Mesothelial cell of epicardium (in vitro differentiated cells): ENCODE results near the gene CHI3L1. TPM values are rescaled to one million over a fixed set of nuclear protein-coding genes. Genes with fewer than 3 reads are reported as not detected.

Source experiments
- DNase-seq, 2 experiments: peaks; one replicate each; pipeline ENCODE4 v3.0.0; 2021; ENCODE audit warnings: low spot score in 2 of 2; ENCODE audit not compliant: unreplicated experiment in 2 of 2
- H3K27ac Mint-ChIP-seq: 2 replicates; pipeline ENCODE4 v1.8.0; 2021; ENCODE audit warnings: mixed read lengths
- H3K27me3 Mint-ChIP-seq: 2 replicates; pipeline ENCODE4 v1.8.0; 2021; ENCODE audit warnings: low read depth, mixed read lengths
- H3K36me3 Mint-ChIP-seq: 2 replicates; pipeline ENCODE4 v1.8.0; 2021; ENCODE audit warnings: mixed read lengths
- H3K4me1 Mint-ChIP-seq: 2 replicates; pipeline ENCODE4 v1.8.0; 2021; ENCODE audit warnings: mixed read lengths
- H3K4me3 Mint-ChIP-seq: 2 replicates; pipeline ENCODE4 v1.8.0; 2021; ENCODE audit warnings: mild to moderate bottlenecking, moderate library complexity, mixed read lengths
- H3K9me3 Mint-ChIP-seq: 2 replicates; pipeline ENCODE4 v1.8.0; 2021; ENCODE audit warnings: mixed read lengths
- CTCF ChIP-seq: fragments of 200-600 bp; sonication (generic); IDR thresholded peaks from one replicate; pipeline ENCODE4 v1.5.0; 2021; ENCODE audit warnings: antibody characterized with exemption; ENCODE audit not compliant: unreplicated experiment
- total RNA-seq: library from RNA; stranded (reverse); gene quantifications from 3 replicates; pipeline ENCODE4 v1.2.1, GENCODE V29; 2021

Gene CHI3L1
- total RNA-seq, 1 donor from 2014 or later: 0.22 TPM

GRCh38 chr1:203199481-203199815, 12.9 kb upstream of the CHI3L1 start:
- no peaks in the 10 kb centered on the region for H3K36me3 Mint-ChIP-seq
- H3K27ac Mint-ChIP-seq: no peak overlapping the region
- H3K4me1 Mint-ChIP-seq: peaks cover 2% of the 10 kb centered on the region
- TF ChIP-seq CTCF: no peak
- H3K4me3 Mint-ChIP-seq: no peak overlapping the region
- peaks cover 3% of the 10 kb centered on the region for H3K9me3 Mint-ChIP-seq
- no peak for DNase-seq
- peaks cover 14% of the 10 kb centered on the region for H3K27me3 Mint-ChIP-seq

GRCh38 chr1:203199002-203199401, 12.5 kb upstream of the CHI3L1 start:
- H3K4me1 Mint-ChIP-seq: peaks cover 2% of the 10 kb centered on the region
- peaks cover 3% of the 10 kb centered on the region for H3K9me3 Mint-ChIP-seq
- H3K27me3 Mint-ChIP-seq: peaks cover 14% of the 10 kb centered on the region
- no peak for TF ChIP-seq CTCF
- H3K36me3 Mint-ChIP-seq: no peaks in the 10 kb centered on the region
- no peak for DNase-seq
- H3K4me3 Mint-ChIP-seq: no peak overlapping the region
- H3K27ac Mint-ChIP-seq: no peak overlapping the region

- Mint-ChIP-seq H3K4me1 (no peaks in the 10 kb centered on the region), H3K27ac (no peak overlapping the region), H3K9me3 (peaks cover 3% of the 10 kb centered on the region), H3K27me3 (peaks cover 11% of the 10 kb centered on the region), H3K36me3 (no peaks in the 10 kb centered on the region), H3K4me3 (no peak overlapping the region)
- no peak for DNase-seq
- no peak for TF ChIP-seq CTCF
These were observed 11.1 kb upstream of the CHI3L1 start for GRCh38 chr1:203197625-203198024.

GRCh38 chr1:203196371-203196770, 9.9 kb upstream of the CHI3L1 start:
- Mint-ChIP-seq H3K27ac (no peak overlapping the region), H3K9me3 (peaks cover 3% of the 10 kb centered on the region), H3K4me1 (no peaks in the 10 kb centered on the region), H3K27me3 (peaks cover 6% of the 10 kb centered on the region), H3K4me3 (no peak overlapping the region), H3K36me3 (no peaks in the 10 kb centered on the region)
- TF ChIP-seq CTCF: no peak
- no peak for DNase-seq

GRCh38 chr1:203190949-203191348, 4.4 kb upstream of the CHI3L1 start:
- Mint-ChIP-seq H3K36me3 (no peaks in the 10 kb centered on the region), H3K27ac (no peak overlapping the region), H3K9me3 (no peaks in the 10 kb centered on the region), H3K4me3 (no peak overlapping the region), H3K27me3 (no peaks in the 10 kb centered on the region), H3K4me1 (peaks cover 24% of the 10 kb centered on the region)
- no peak for TF ChIP-seq CTCF
- no peak for DNase-seq

- no peaks in the 10 kb centered on the region for H3K27me3 Mint-ChIP-seq
- H3K36me3 Mint-ChIP-seq: no peaks in the 10 kb centered on the region
- no peak overlapping the region for H3K4me3 Mint-ChIP-seq
- no peak overlapping the region for H3K27ac Mint-ChIP-seq
- H3K9me3 Mint-ChIP-seq: no peaks in the 10 kb centered on the region
- H3K4me1 Mint-ChIP-seq: peaks cover 25% of the 10 kb centered on the region
- no peak for DNase-seq
- no peak for TF ChIP-seq CTCF
These were observed 3.4 kb upstream of the CHI3L1 start for GRCh38 chr1:203189951-203190352.
